GM23338 (cell line): Measurements from ENCODE around the gene CLASP2. TPM values are rescaled to one million over a fixed set of nuclear protein-coding genes. Genes with fewer than 3 reads are reported as not detected.
A peak's percentile ranks its signal among the peaks of the same experiment; 100 is the strongest.

Experiments
- ATAC-seq: fragments of 200-7000 bp; cut with Tn5 transposase; 3 replicates; pipeline ENCODE4 v1.9.1; 2020
- DNase-seq: peaks from one replicate; pipeline ENCODE4 v3.0.0-alpha.2; 2015; ENCODE audit warnings: low spot score
- H2AFZ ChIP-seq: fragments of 200-600 bp; sonication (generic); 2 replicates; pipeline ENCODE4 v1.8.0; 2016; ENCODE audit warnings: antibody characterized with exemption, mild to moderate bottlenecking, moderate library complexity
- H3F3A ChIP-seq: fragments of 200-600 bp; sonication (generic); replicated peaks from 2 replicates; pipeline ENCODE4 v1.8.0; 2017; ENCODE audit warnings: antibody characterized with exemption, mixed run types, low read depth
- H3K27ac ChIP-seq: fragments of 200-600 bp; sonication (generic); 2 replicates; pipeline ENCODE4 v1.6.1; 2016; ENCODE audit warnings: low read depth
- H3K27me3 ChIP-seq: fragments of 200-600 bp; sonication (generic); 2 replicates; pipeline ENCODE4 v1.8.0; 2016; ENCODE audit warnings: mild to moderate bottlenecking, mixed run types, moderate library complexity; ENCODE audit not compliant: insufficient read depth
- H3K36me3 ChIP-seq: fragments of 200-600 bp; sonication (generic); 2 replicates; pipeline ENCODE4 v1.8.0; 2016; ENCODE audit warnings: mild to moderate bottlenecking; ENCODE audit not compliant: insufficient read depth
- H3K4me1 ChIP-seq: fragments of 200-600 bp; sonication (generic); 2 replicates; pipeline ENCODE4 v1.8.0; 2016; ENCODE audit warnings: mild to moderate bottlenecking, moderate library complexity; ENCODE audit not compliant: insufficient read depth
- H3K4me2 ChIP-seq: fragments of 200-600 bp; sonication (generic); 2 replicates; pipeline ENCODE4 v1.7.1; 2017; ENCODE audit warnings: mixed run types
- H3K4me3 ChIP-seq: fragments of 200-600 bp; sonication (generic); 2 replicates; pipeline ENCODE4 v1.6.1; 2016; ENCODE audit warnings: mixed run types
- H3K79me2 ChIP-seq: fragments of 200-600 bp; sonication (generic); replicated peaks from 2 replicates; pipeline ENCODE4 v1.8.0; 2017; ENCODE audit warnings: mild to moderate bottlenecking; ENCODE audit not compliant: insufficient read depth
- H3K9me2 ChIP-seq: fragments of 200-600 bp; sonication (generic); 2 replicates; pipeline ENCODE4 v1.8.0; 2017; ENCODE audit not compliant: insufficient read depth
- H4K20me1 ChIP-seq: fragments of 200-600 bp; sonication (generic); replicated peaks from 2 replicates; pipeline ENCODE4 v1.8.0; 2017; ENCODE audit warnings: mild to moderate bottlenecking; ENCODE audit not compliant: insufficient read depth
- H3K27ac Mint-ChIP-seq: 2 replicates; pipeline ENCODE4 v1.8.0; 2020; ENCODE audit warnings: inconsistent platforms, mild to moderate bottlenecking, moderate library complexity, mixed read lengths
- H3K27me3 Mint-ChIP-seq: 3 replicates; pipeline ENCODE4 v1.8.0; 2022; ENCODE audit warnings: low read depth, mild to moderate bottlenecking, moderate library complexity, mixed read lengths, inconsistent platforms; ENCODE audit not compliant: insufficient read depth, poor library complexity
- H3K36me3 Mint-ChIP-seq: 3 replicates; pipeline ENCODE4 v1.8.0; 2021; ENCODE audit warnings: low read depth, mild to moderate bottlenecking, inconsistent platforms, moderate library complexity, mixed read lengths
- H3K4me1 Mint-ChIP-seq: 3 replicates; pipeline ENCODE4 v1.8.0; 2020; ENCODE audit warnings: mild to moderate bottlenecking, inconsistent platforms, mixed read lengths
- H3K4me3 Mint-ChIP-seq: 3 replicates; pipeline ENCODE4 v1.8.0; 2021; ENCODE audit warnings: moderate library complexity, mild to moderate bottlenecking, inconsistent platforms, mixed read lengths
- H3K9me3 Mint-ChIP-seq: 3 replicates; pipeline ENCODE4 v1.8.0; 2020; ENCODE audit warnings: moderate library complexity, mild to moderate bottlenecking, inconsistent platforms, mixed read lengths
- CREB1 ChIP-seq: fragments of 250-450 bp; sonication (Bioruptor Pico); IDR thresholded peaks from 2 replicates; pipeline ENCODE4 v1.5.0; 2020; ENCODE audit warnings: low read depth, mild to moderate bottlenecking, moderate library complexity
- EZH2 ChIP-seq: fragments of 200-600 bp; sonication (generic); IDR thresholded peaks from one replicate; pipeline ENCODE4 v1.8.0; 2017; ENCODE audit warnings: antibody characterized with exemption, mild to moderate bottlenecking, low read depth; ENCODE audit not compliant: unreplicated experiment
- EZH2phosphoT487 ChIP-seq: fragments of 200-600 bp; sonication (generic); IDR thresholded peaks from one replicate; pipeline ENCODE4 v1.8.1; 2018; ENCODE audit warnings: antibody characterized with exemption; ENCODE audit not compliant: unreplicated experiment
- JUNB ChIP-seq: IDR thresholded peaks from one replicate; pipeline ENCODE4 v1.6.1; 2016; ENCODE audit warnings: antibody characterized with exemption; ENCODE audit not compliant: unreplicated experiment
- NANOG ChIP-seq: IDR thresholded peaks from 2 replicates; pipeline ENCODE4 v1.6.1; 2016; ENCODE audit warnings: antibody characterized with exemption, borderline replicate concordance
- STAT1 ChIP-seq: IDR thresholded peaks from one replicate; pipeline ENCODE4 v1.6.1; 2016; ENCODE audit warnings: antibody characterized with exemption; ENCODE audit not compliant: unreplicated experiment
- ZNF114 ChIP-seq: fragments of 250-450 bp; sonication (Bioruptor Pico); IDR thresholded peaks from 2 replicates; pipeline ENCODE4 v1.5.0; 2020; ENCODE audit warnings: mild to moderate bottlenecking, moderate library complexity
- ZNF331 ChIP-seq: fragments of 250-450 bp; sonication (Bioruptor Pico); IDR thresholded peaks from 2 replicates; pipeline ENCODE4 v1.5.0; 2020; ENCODE audit warnings: low read depth, mild to moderate bottlenecking, moderate library complexity
- polyA plus RNA-seq: library from polyadenylated mRNA; unstranded; fragments of >200 nt; fragmentation: Nextera tagmentation; extraction: Ambion mirVana; gene quantifications from 2 replicates; pipeline ENCODE4 v1.2.1, GENCODE V29; 2016
- total RNA-seq: library from RNA; depleted of rRNA; stranded (reverse); fragments of >200 nt; shearing (Covaris generic); gene quantifications from 2 replicates; pipeline ENCODE4 v1.2.3, GENCODE V29; 2014
- TF ChIP-seq, protein P1 (sequence below): IDR thresholded peaks from 2 replicates; pipeline ENCODE4 v1.6.1; 2016; ENCODE audit warnings: antibody characterized with exemption
- TF ChIP-seq, protein P2 (sequence below): fragments of 250-450 bp; sonication (Bioruptor Pico); IDR thresholded peaks from 2 replicates; pipeline ENCODE4 v1.5.0; 2020; ENCODE audit warnings: mild to moderate bottlenecking, moderate library complexity
- TF ChIP-seq, protein P3 (sequence below): IDR thresholded peaks from one replicate; pipeline ENCODE4 v1.6.1; 2018; ENCODE audit warnings: antibody characterized with exemption; ENCODE audit not compliant: unreplicated experiment

The CLASP2 gene
- total and polyA plus RNA-seq, 2 experiments from 2014 or later = 12.8 to 74.6 TPM

DNA sequence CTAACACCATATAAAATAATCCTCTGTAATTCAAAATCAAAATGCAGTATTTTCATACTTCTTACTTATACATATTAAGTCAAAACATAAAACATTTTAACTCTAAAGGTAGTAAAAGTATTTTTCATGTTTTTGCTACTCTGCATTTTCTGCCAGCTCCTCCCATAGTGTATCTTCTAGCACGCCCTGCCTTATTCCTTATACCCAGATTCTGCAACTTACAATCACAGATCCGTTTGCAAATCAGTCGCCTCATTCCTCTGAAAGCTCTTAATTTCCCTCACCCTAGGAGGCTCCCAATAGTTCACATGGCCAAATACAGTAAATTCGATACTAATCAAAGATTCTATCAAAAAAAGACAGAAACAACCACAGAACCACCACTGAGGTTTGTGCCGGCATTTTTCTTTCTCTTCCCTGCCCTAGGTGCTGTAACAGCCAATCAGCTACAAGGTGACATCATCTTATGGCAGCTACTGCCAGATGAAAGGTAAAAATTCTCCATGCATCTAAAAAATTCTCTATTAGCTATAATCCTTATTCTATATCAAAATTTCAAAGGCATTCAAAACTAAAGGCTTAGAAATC, 72.9 kb downstream of the CLASP2 start:
- peak; percentile 59 for DNase-seq
- no peak overlapping the region for H3K27ac ChIP-seq

DNA sequence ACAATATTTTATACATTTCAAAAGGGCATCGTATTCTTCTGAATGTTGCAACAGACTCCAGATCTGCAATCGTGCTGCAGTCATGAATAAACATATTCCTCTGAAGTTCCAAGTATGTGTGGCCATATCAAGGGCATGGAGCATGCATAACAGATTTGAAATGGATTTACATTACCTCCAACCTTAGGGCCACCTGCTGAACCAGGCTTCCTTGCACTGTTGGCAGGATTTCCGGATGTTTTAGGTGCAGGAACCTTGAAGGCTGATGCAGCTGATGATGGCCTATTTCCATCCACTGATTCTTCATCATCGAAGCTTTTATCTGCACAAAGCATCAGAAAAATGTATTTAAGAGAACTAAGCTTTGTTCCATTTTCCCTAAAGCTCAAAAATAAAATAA, 73.5 kb downstream of the CLASP2 start:
- Histone ChIP-seq H3K4me3 (no peak overlapping the region), H3K4me1 (peaks cover 30% of the 10 kb centered on the region), H3K27me3 (no peaks in the 10 kb centered on the region), H3K36me3 (no peaks in the 10 kb centered on the region), H3K9me2 (no peaks in the 10 kb centered on the region), H3K4me2 (peak overlapping the region; percentile 27; the same call in 1 of the 2 replicates), H3F3A (no peaks in the 10 kb centered on the region), H2AFZ (no peak overlapping the region), H3K27ac (no peak overlapping the region), H4K20me1 (no peaks in the 10 kb centered on the region), H3K79me2 (0 out of 2 replicates have a peak, but pooled peaks cover 11% of the 10 kb centered on the region)
- DNase-seq = no peak
- H3K9me3 Mint-ChIP-seq = no peaks in the 10 kb centered on the region; the same call in 2 of the 3 replicates
- no peak overlapping the region for H3K4me3 Mint-ChIP-seq
- no peaks in the 10 kb centered on the region for H3K27me3 Mint-ChIP-seq
- peaks cover 30% of the 10 kb centered on the region for H3K4me1 Mint-ChIP-seq
- ATAC-seq = no peak
- H3K36me3 Mint-ChIP-seq = no peaks in the 10 kb centered on the region
- no peak overlapping the region for H3K27ac Mint-ChIP-seq
- TF ChIP-seq, protein P1, sequence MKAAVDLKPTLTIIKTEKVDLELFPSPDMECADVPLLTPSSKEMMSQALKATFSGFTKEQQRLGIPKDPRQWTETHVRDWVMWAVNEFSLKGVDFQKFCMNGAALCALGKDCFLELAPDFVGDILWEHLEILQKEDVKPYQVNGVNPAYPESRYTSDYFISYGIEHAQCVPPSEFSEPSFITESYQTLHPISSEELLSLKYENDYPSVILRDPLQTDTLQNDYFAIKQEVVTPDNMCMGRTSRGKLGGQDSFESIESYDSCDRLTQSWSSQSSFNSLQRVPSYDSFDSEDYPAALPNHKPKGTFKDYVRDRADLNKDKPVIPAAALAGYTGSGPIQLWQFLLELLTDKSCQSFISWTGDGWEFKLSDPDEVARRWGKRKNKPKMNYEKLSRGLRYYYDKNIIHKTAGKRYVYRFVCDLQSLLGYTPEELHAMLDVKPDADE = no peak
- TF ChIP-seq, protein P2, sequence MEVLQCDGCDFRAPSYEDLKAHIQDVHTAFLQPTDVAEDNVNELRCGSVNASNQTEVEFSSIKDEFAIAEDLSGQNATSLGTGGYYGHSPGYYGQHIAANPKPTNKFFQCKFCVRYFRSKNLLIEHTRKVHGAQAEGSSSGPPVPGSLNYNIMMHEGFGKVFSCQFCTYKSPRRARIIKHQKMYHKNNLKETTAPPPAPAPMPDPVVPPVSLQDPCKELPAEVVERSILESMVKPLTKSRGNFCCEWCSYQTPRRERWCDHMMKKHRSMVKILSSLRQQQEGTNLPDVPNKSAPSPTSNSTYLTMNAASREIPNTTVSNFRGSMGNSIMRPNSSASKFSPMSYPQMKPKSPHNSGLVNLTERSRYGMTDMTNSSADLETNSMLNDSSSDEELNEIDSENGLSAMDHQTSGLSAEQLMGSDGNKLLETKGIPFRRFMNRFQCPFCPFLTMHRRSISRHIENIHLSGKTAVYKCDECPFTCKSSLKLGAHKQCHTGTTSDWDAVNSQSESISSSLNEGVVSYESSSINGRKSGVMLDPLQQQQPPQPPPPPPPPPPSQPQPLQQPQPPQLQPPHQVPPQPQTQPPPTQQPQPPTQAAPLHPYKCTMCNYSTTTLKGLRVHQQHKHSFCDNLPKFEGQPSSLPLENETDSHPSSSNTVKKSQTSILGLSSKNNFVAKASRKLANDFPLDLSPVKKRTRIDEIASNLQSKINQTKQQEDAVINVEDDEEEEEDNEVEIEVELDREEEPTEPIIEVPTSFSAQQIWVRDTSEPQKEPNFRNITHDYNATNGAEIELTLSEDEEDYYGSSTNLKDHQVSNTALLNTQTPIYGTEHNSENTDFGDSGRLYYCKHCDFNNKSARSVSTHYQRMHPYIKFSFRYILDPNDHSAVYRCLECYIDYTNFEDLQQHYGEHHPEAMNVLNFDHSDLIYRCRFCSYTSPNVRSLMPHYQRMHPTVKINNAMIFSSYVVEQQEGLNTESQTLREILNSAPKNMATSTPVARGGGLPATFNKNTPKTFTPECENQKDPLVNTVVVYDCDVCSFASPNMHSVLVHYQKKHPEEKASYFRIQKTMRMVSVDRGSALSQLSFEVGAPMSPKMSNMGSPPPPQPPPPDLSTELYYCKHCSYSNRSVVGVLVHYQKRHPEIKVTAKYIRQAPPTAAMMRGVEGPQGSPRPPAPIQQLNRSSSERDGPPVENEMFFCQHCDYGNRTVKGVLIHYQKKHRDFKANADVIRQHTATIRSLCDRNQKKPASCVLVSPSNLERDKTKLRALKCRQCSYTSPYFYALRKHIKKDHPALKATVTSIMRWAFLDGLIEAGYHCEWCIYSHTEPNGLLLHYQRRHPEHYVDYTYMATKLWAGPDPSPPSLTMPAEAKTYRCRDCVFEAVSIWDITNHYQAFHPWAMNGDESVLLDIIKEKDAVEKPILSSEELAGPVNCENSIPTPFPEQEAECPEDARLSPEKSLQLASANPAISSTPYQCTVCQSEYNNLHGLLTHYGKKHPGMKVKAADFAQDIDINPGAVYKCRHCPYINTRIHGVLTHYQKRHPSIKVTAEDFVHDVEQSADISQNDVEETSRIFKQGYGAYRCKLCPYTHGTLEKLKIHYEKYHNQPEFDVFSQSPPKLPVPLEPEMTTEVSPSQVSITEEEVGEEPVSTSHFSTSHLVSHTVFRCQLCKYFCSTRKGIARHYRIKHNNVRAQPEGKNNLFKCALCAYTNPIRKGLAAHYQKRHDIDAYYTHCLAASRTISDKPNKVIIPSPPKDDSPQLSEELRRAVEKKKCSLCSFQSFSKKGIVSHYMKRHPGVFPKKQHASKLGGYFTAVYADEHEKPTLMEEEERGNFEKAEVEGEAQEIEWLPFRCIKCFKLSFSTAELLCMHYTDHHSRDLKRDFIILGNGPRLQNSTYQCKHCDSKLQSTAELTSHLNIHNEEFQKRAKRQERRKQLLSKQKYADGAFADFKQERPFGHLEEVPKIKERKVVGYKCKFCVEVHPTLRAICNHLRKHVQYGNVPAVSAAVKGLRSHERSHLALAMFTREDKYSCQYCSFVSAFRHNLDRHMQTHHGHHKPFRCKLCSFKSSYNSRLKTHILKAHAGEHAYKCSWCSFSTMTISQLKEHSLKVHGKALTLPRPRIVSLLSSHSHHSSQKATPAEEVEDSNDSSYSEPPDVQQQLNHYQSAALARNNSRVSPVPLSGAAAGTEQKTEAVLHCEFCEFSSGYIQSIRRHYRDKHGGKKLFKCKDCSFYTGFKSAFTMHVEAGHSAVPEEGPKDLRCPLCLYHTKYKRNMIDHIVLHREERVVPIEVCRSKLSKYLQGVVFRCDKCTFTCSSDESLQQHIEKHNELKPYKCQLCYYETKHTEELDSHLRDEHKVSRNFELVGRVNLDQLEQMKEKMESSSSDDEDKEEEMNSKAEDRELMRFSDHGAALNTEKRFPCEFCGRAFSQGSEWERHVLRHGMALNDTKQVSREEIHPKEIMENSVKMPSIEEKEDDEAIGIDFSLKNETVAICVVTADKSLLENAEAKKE = no peak

More for the DNA sequence above, 72.9 kb downstream of the CLASP2 start:
- Histone ChIP-seq H3K36me3 (no peaks in the 10 kb centered on the region), H3K9me2 (no peaks in the 10 kb centered on the region), H3K4me2 (peak overlapping the region; percentile 27), H2AFZ (no peak overlapping the region), H3K4me1 (peaks cover 30% of the 10 kb centered on the region), H4K20me1 (no peaks in the 10 kb centered on the region), H3K79me2 (peaks cover 14% of the 10 kb centered on the region; the same call in 1 of the 2 replicates), H3F3A (no peaks in the 10 kb centered on the region), H3K27me3 (no peaks in the 10 kb centered on the region), H3K4me3 (peak overlapping the region; percentile 29)
- ATAC-seq = peak; percentile 92
- Mint-ChIP-seq H3K4me3 (peak overlapping the region; percentile 73), H3K36me3 (no peaks in the 10 kb centered on the region), H3K27me3 (no peaks in the 10 kb centered on the region), H3K27ac (peak overlapping the region; percentile 92), H3K4me1 (peaks cover 30% of the 10 kb centered on the region), H3K9me3 (no peaks in the 10 kb centered on the region; the same call in 2 of the 3 replicates)
- no peak for TF ChIP-seq STAT1
- no peak for TF ChIP-seq EZH2phosphoT487
- no peak for TF ChIP-seq NANOG
- TF ChIP-seq, protein P3, sequence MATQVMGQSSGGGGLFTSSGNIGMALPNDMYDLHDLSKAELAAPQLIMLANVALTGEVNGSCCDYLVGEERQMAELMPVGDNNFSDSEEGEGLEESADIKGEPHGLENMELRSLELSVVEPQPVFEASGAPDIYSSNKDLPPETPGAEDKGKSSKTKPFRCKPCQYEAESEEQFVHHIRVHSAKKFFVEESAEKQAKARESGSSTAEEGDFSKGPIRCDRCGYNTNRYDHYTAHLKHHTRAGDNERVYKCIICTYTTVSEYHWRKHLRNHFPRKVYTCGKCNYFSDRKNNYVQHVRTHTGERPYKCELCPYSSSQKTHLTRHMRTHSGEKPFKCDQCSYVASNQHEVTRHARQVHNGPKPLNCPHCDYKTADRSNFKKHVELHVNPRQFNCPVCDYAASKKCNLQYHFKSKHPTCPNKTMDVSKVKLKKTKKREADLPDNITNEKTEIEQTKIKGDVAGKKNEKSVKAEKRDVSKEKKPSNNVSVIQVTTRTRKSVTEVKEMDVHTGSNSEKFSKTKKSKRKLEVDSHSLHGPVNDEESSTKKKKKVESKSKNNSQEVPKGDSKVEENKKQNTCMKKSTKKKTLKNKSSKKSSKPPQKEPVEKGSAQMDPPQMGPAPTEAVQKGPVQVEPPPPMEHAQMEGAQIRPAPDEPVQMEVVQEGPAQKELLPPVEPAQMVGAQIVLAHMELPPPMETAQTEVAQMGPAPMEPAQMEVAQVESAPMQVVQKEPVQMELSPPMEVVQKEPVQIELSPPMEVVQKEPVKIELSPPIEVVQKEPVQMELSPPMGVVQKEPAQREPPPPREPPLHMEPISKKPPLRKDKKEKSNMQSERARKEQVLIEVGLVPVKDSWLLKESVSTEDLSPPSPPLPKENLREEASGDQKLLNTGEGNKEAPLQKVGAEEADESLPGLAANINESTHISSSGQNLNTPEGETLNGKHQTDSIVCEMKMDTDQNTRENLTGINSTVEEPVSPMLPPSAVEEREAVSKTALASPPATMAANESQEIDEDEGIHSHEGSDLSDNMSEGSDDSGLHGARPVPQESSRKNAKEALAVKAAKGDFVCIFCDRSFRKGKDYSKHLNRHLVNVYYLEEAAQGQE = no peak
- no peak for TF ChIP-seq EZH2
- no peak for TF ChIP-seq ZNF331 (CRISPR knock-in tag)
- no peak for TF ChIP-seq ZNF114 (CRISPR knock-in tag)
- TF ChIP-seq JUNB = no peak
- no peak for TF ChIP-seq CREB1
- TF ChIP-seq, protein P1 = no peak
